Stomach (tissue), 9 donors: ENCODE results near the gene OTX1. TPM values are rescaled to one million over a fixed set of nuclear protein-coding genes. Genes with fewer than 3 reads are reported as not detected.
A peak's percentile ranks its signal among the peaks of the same experiment; 100 is the strongest.

Experiments used
- DNase-seq, 2 donors: peaks; one replicate each; pipeline versions ENCODE4 v3.0.0 to v3.0.0-alpha.2; 2013 to 2019
- H3K27ac ChIP-seq, 5 donors: fragments of 200-600 bp in 4 of 5; sonication (generic) in 4 of 5; one replicate each; pipeline ENCODE4 v1.5.1; 2013 to 2019; ENCODE audit warnings: mild to moderate bottlenecking in 1 of 5, moderate library complexity in 1 of 5
- H3K27me3 ChIP-seq, 3 donors: fragments of 200-600 bp; sonication (generic); one replicate each; pipeline ENCODE4 v1.5.1; 2017 to 2019; ENCODE audit warnings: mixed run types in 1 of 3
- H3K36me3 ChIP-seq, 4 donors: fragments of 200-600 bp; sonication (generic); 1 replicate in 3 of 4; 2 replicates in 1 of 4; pipeline ENCODE4 v1.5.1; 2016 to 2019
- H3K4me1 ChIP-seq, 4 donors: fragments of 200-600 bp; sonication (generic); one replicate each; pipeline ENCODE4 v1.5.1; 2016 to 2019
- H3K4me3 ChIP-seq, 4 donors: fragments of 200-600 bp; sonication (generic) in 3 of 4; one replicate each; pipeline ENCODE4 v1.5.1; 2016 to 2019; ENCODE audit warnings: mild to moderate bottlenecking in 1 of 4
- H3K9me3 ChIP-seq, 4 donors: fragments of 200-600 bp; sonication (generic); one replicate each; pipeline ENCODE4 v1.5.1; 2016 to 2019
- CTCF ChIP-seq, 7 experiments: fragments of 450-650 bp in 4 of 7; fragments of 200-600 bp in 3 of 7; sonication (generic) in 3 of 7; IDR thresholded peaks; one replicate each; pipeline ENCODE4 v1.5.1; 2016 to 2019; ENCODE audit warnings: antibody characterized with exemption in 7 of 7, control low read depth in 2 of 7, mild to moderate bottlenecking in 1 of 7
- EP300 ChIP-seq: sonication (generic); formaldehyde crosslinking; IDR thresholded peaks from one replicate; pipeline ENCODE4 v1.6.1; 2017; ENCODE audit warnings: antibody characterized with exemption
- POLR2A ChIP-seq, 4 donors: fragments of 450-650 bp; IDR thresholded peaks; one replicate each; pipeline ENCODE4 v1.6.1; 2016; ENCODE audit warnings: antibody characterized with exemption in 4 of 4, control low read depth in 2 of 4, mild to moderate bottlenecking in 1 of 4, moderate library complexity in 1 of 4
- POLR2AphosphoS5 ChIP-seq, 3 donors: sonication (generic); formaldehyde crosslinking; IDR thresholded peaks; one replicate each; pipeline ENCODE4 v1.6.1; 2016; ENCODE audit warnings: antibody characterized with exemption in 3 of 3
- WGBS, 5 donors: extraction: QIAGEN DNeasy Blood & Tissue Kit in 3 of 5; methylation state at CpG; one replicate each; pipeline versions ENCODE4 v1.1.5 to v1.1.7; 2013 to 2018; 5-methylcytosine and 5-hydroxymethylcytosine counted together
- intact Hi-C: fragments of 100-400 bp; cut with DNase I; formaldehyde crosslinking; loops from one replicate; pipeline ENCODE4 v1.15.1; 2023; ENCODE audit warnings: low total_unique reads
- polyA plus RNA-seq, 3 donors: library from polyadenylated mRNA; stranded (reverse); fragments of 200-250 nt; gene quantifications; one replicate each; pipeline ENCODE4 v1.2.3, GENCODE V29; 2013
- total RNA-seq, 5 donors: library from RNA; depleted of rRNA; stranded (reverse); fragments of >200 nt; gene quantifications; one replicate each; pipeline versions ENCODE4 v1.1.0 to v1.2.3, GENCODE V29; 2014 to 2016
- donor health status: healthy with polysubstance abuse.
- donor health status: Bipolar disorder and iron deficiency.
- donor health status: healthy.

The OTX1 gene
- total and polyA plus RNA-seq, 8 donors: 0.10 to 0.25 TPM; not detected in 6

GRCh38 chr2:63047321-63048279, 3.0 kb upstream of the OTX1 start:
- H3K9me3 ChIP-seq: peaks cover 0 to 16% (median 7%) of the 10 kb centered on the region in 4 donors
- peak in 1 of 2 donors; percentile 68 for DNase-seq
- H3K27ac ChIP-seq: no peak overlapping the region
- WGBS, 5 donors: 18 to 40% (median 26%) methylated on average over 65 to 71 of the region's 71 CpGs
- H3K4me1 ChIP-seq: peaks cover 44 to 50% (median 48%) of the 10 kb centered on the region in 4 donors
- no peak for TF ChIP-seq POLR2A (IDR thresholded peaks at IDR 0.05)
- no peak for TF ChIP-seq POLR2AphosphoS5 (IDR thresholded peaks at IDR 0.05)
- no peak for TF ChIP-seq EP300
- no peak for TF ChIP-seq CTCF (IDR thresholded peaks at IDR 0.05)
- peaks cover 0 to 29% (median 20%) of the 10 kb centered on the region in 4 donors for H3K36me3 ChIP-seq
- peaks cover 27 to 85% (median 69%) of the 10 kb centered on the region in 3 donors for H3K27me3 ChIP-seq
- H3K4me3 ChIP-seq: peak overlapping the region; percentile 12 to 78 (median 25)
- intact Hi-C loops: no loop called here

- peak overlapping the region in 1 of 4 donors; percentile 78 for H3K4me3 ChIP-seq
- WGBS, 5 donors: 10 to 22% (median 15%) methylated on average over 58 to 61 of the region's 61 CpGs
- peaks cover 0 to 23% (median 8%) of the 10 kb centered on the region in 4 donors for H3K9me3 ChIP-seq
- H3K36me3 ChIP-seq: peaks cover 0 to 29% (median 20%) of the 10 kb centered on the region in 4 donors
- TF ChIP-seq EP300: no peak
- no peak for TF ChIP-seq POLR2AphosphoS5 (IDR thresholded peaks at IDR 0.05)
- no peak overlapping the region for H3K27ac ChIP-seq
- peak in 1 of 2 donors; percentile 59 for DNase-seq
- intact Hi-C loops: no loop called here
- H3K4me1 ChIP-seq: peaks cover 44 to 53% (median 49%) of the 10 kb centered on the region in 4 donors
- peaks cover 27 to 95% (median 79%) of the 10 kb centered on the region in 3 donors for H3K27me3 ChIP-seq
Observed at GRCh38 chr2:63048367-63049171, 2.1 kb upstream of the OTX1 start.

- peaks cover 0 to 28% (median 8%) of the 10 kb centered on the region in 4 donors for H3K9me3 ChIP-seq
- intact Hi-C loops: no loop called here
- 7 to 11% (median 11%) methylated on average over 39 of the region's 39 CpGs for WGBS, 5 donors
- TF ChIP-seq POLR2AphosphoS5 (IDR thresholded peaks at IDR 0.05): no peak
- TF ChIP-seq EP300: no peak
- no peak for TF ChIP-seq CTCF (IDR thresholded peaks at IDR 0.05)
- TF ChIP-seq POLR2A (IDR thresholded peaks at IDR 0.05): no peak
- peaks cover 0 to 29% (median 19%) of the 10 kb centered on the region in 4 donors for H3K36me3 ChIP-seq
- H3K4me3 ChIP-seq: peak overlapping the region; percentile 48 to 78 (median 64)
- H3K27ac ChIP-seq: peak overlapping the region in 1 of 5 donors; percentile 60
- peaks cover 50 to 61% (median 57%) of the 10 kb centered on the region in 4 donors for H3K4me1 ChIP-seq
- H3K27me3 ChIP-seq: peaks cover 28 to 99% (median 86%) of the 10 kb centered on the region in 3 donors
- DNase-seq: peak in 1 of 2 donors; percentile 30
Observed at GRCh38 chr2:63049211-63049969, 1.2 kb upstream of the OTX1 start.

GRCh38 chr2:63049970-63050333, 678 bp upstream of the OTX1 start:
- intact Hi-C loops: no loop called here
- Histone ChIP-seq H3K4me1 (peaks cover 50 to 67% (median 62%) of the 10 kb centered on the region in 4 donors), H3K9me3 (peaks cover 0 to 33% (median 8%) of the 10 kb centered on the region in 4 donors), H3K4me3 (peak overlapping the region; percentile 48 to 78 (median 64)), H3K27me3 (peaks cover 34 to 99% (median 86%) of the 10 kb centered on the region in 3 donors), H3K36me3 (peaks cover 0 to 25% (median 15%) of the 10 kb centered on the region in 4 donors), H3K27ac (peak overlapping the region in 3 of 5 donors; percentile 5 to 60 (median 59))
- no peak for TF ChIP-seq CTCF (IDR thresholded peaks at IDR 0.05)
- WGBS, 5 donors: 0 to 4% (median 2%) methylated on average over 9 to 31 of the region's 31 CpGs
- DNase-seq: no peak
